SK-N-MC (cell line): Measurements from ENCODE around the gene ZNF554.
"Not testable (repeated sequence)": the region's sequence is repeated elsewhere in the genome, so short reads cannot be mapped to it uniquely, and the experiment has no call there.

Experiments
- DNase-seq: peaks from one replicate; pipeline ENCODE4 v3.0.0-alpha.2; 2011; ENCODE audit warnings: low read depth, low spot score
- H3K27ac ChIP-seq: fragments of 200-600 bp; sonication (generic); 2 replicates; pipeline ENCODE4 v1.5.1; 2016; ENCODE audit warnings: mixed run types
- H3K36me3 ChIP-seq: fragments of 200-600 bp; sonication (generic); 2 replicates; pipeline ENCODE4 v1.6.1; 2017; ENCODE audit warnings: antibody characterized with exemption, low read length, mixed read lengths; ENCODE audit not compliant: insufficient read depth
- H3K4me3 ChIP-seq: fragments of 200-600 bp; sonication (generic); 2 replicates; pipeline ENCODE4 v1.5.1; 2016
- H3K9ac ChIP-seq: fragments of 200-600 bp; sonication (generic); 2 replicates; pipeline ENCODE4 v1.8.0; 2017; ENCODE audit warnings: mixed run types, mixed read lengths; ENCODE audit not compliant: insufficient read length
- H3K9me3 ChIP-seq: fragments of 200-600 bp; sonication (generic); 2 replicates; pipeline ENCODE4 v1.6.1; 2017; ENCODE audit warnings: low read depth, mild to moderate bottlenecking, antibody characterized with exemption, low read length, moderate library complexity, mixed read lengths
- EZH2 ChIP-seq: fragments of 200-600 bp; sonication (generic); IDR thresholded peaks from one replicate; pipeline ENCODE4 v1.6.1; 2017; ENCODE audit warnings: antibody characterized with exemption
- FOXP2 ChIP-seq: optimal IDR thresholded peaks from 2 replicates; pipeline ENCODE3; 2011; ENCODE audit warnings: mild to moderate bottlenecking, moderate library complexity; ENCODE audit not compliant: insufficient read depth; ENCODE audit errors: extremely low read length, control extremely low read depth
- POLR2AphosphoS5 ChIP-seq: IDR thresholded peaks from 2 replicates; pipeline ENCODE4 v1.6.1; 2012; ENCODE audit warnings: mild to moderate bottlenecking, low read depth, low read length, borderline replicate concordance

Gene ZNF554

GRCh38 chr19:2815191-2815614 is 4.5 kb upstream of the ZNF554 start:
- TF ChIP-seq EZH2, result no peak
- no peak for TF ChIP-seq FOXP2
- no peak for TF ChIP-seq POLR2AphosphoS5
- Histone ChIP-seq H3K27ac (no peak overlapping the region), H3K36me3 (peaks cover 6% of the 10 kb centered on the region; the same call in 1 of the 2 replicates), H3K4me3 (no peak overlapping the region), H3K9me3 (no peaks in the 10 kb centered on the region), H3K9ac (no peak overlapping the region)
- DNase-seq, result no peak

- Histone ChIP-seq H3K27ac (no peak overlapping the region), H3K36me3 (peaks cover 1% of the 10 kb centered on the region; the same call in 1 of the 2 replicates), H3K4me3 (no peak overlapping the region), H3K9ac (no peak overlapping the region), H3K9me3 (no peaks in the 10 kb centered on the region)
- TF ChIP-seq FOXP2, result no peak
- TF ChIP-seq EZH2, result no peak
- TF ChIP-seq POLR2AphosphoS5, result no peak
- DNase-seq, result no peak
Observed at GRCh38 chr19:2815923-2816322, 3.7 kb upstream of the ZNF554 start.

GRCh38 chr19:2816641-2817040 is 3.0 kb upstream of the ZNF554 start:
- Histone ChIP-seq H3K27ac (no peak overlapping the region), H3K36me3 (no peaks in the 10 kb centered on the region; the same call in 1 of the 2 replicates), H3K9me3 (no peaks in the 10 kb centered on the region), H3K9ac (no peak overlapping the region), H3K4me3 (no peak overlapping the region)
- DNase-seq, result no peak
- no peak for TF ChIP-seq EZH2
- TF ChIP-seq POLR2AphosphoS5, result no peak
- no peak for TF ChIP-seq FOXP2

GRCh38 chr19:2817237-2817829 is 2.3 kb upstream of the ZNF554 start:
- H3K36me3 ChIP-seq, H3K9me3 ChIP-seq, H3K27ac ChIP-seq, H3K4me3 ChIP-seq, DNase-seq, H3K9ac ChIP-seq: not testable (repeated sequence)

GRCh38 chr19:2820112-2820702 is 539 bp downstream of the ZNF554 start:
- peak overlapping the region; percentile 82 for H3K9ac ChIP-seq
- TF ChIP-seq EZH2, result no peak
- H3K4me3 ChIP-seq, result peak overlapping the region; percentile 89
- H3K9me3 ChIP-seq, result no peaks in the 10 kb centered on the region
- H3K27ac ChIP-seq, result no peak overlapping the region
- H3K36me3 ChIP-seq, result no peaks in the 10 kb centered on the region
- DNase-seq, result no peak

- no peak overlapping the region for H3K4me3 ChIP-seq
- no peak for DNase-seq
- no peak for TF ChIP-seq FOXP2
- no peak overlapping the region for H3K9ac ChIP-seq
- H3K27ac ChIP-seq, result no peak overlapping the region
- no peaks in the 10 kb centered on the region for H3K9me3 ChIP-seq
- H3K36me3 ChIP-seq, result no peaks in the 10 kb centered on the region; the same call in 1 of the 2 replicates
Observed at GRCh38 chr19:2822846-2823245, 3.2 kb downstream of the ZNF554 start.

GRCh38 chr19:2823646-2824045 is 4.0 kb downstream of the ZNF554 start:
- DNase-seq, result no peak
- Histone ChIP-seq H3K36me3 (no peaks in the 10 kb centered on the region; the same call in 1 of the 2 replicates), H3K9me3 (no peaks in the 10 kb centered on the region), H3K27ac (no peak overlapping the region), H3K4me3 (no peak overlapping the region), H3K9ac (no peak overlapping the region)
- no peak for TF ChIP-seq POLR2AphosphoS5
- no peak for TF ChIP-seq EZH2
- TF ChIP-seq FOXP2, result no peak

- H3K36me3 ChIP-seq, result no peaks in the 10 kb centered on the region; the same call in 1 of the 2 replicates
- TF ChIP-seq FOXP2, result no peak
- TF ChIP-seq EZH2, result no peak
- TF ChIP-seq POLR2AphosphoS5, result no peak
- H3K9ac ChIP-seq, result no peak overlapping the region
- no peak overlapping the region for H3K27ac ChIP-seq
- no peak overlapping the region for H3K4me3 ChIP-seq
- no peak for DNase-seq
- H3K9me3 ChIP-seq, result no peaks in the 10 kb centered on the region
Observed at GRCh38 chr19:2824129-2824528, 4.5 kb downstream of the ZNF554 start.

- Histone ChIP-seq H3K9ac (no peak overlapping the region), H3K4me3 (no peak overlapping the region), H3K27ac (no peak overlapping the region), H3K9me3 (no peaks in the 10 kb centered on the region), H3K36me3 (no peaks in the 10 kb centered on the region; the same call in 1 of the 2 replicates)
- TF ChIP-seq FOXP2 (no peak), POLR2AphosphoS5 (no peak), EZH2 (no peak)
- DNase-seq, result no peak
Observed at GRCh38 chr19:2827022-2827421, 7.4 kb downstream of the ZNF554 start.
